ENCODE data around the gene FMNL2. TPM values are rescaled to one million over a fixed set of nuclear protein-coding genes. Genes with fewer than 3 reads are reported as not detected.

Gene FMNL2
- total RNA-seq, 4 donors from 2014 or later, result 23.5 to 28.0 (median 23.8) TPM

- 83% methylated on average over 2 of the region's 2 CpGs for WGBS
- no peak for DNase-seq (ENCODE audit: extremely low spot score)
- no peak for TF ChIP-seq CTCF (IDR thresholded peaks at IDR 0.05)
- no peak for TF ChIP-seq POLR2AphosphoS5 (IDR thresholded peaks at IDR 0.05)
- TF ChIP-seq EP300 (IDR thresholded peaks at IDR 0.05), result no peak
- no peak for TF ChIP-seq POLR2A (IDR thresholded peaks at IDR 0.05; ENCODE audit: low read depth)
- Histone ChIP-seq H3K4me3 (no peak overlapping the region), H3K36me3 (no peaks in the 10 kb centered on the region), H3K4me1 (peaks cover 30 to 67% (median 48%) of the 10 kb centered on the region in 4 donors), H3K9me3 (no peaks in the 10 kb centered on the region), H3K27ac (replicated peaks in 1 of 4) (no peak overlapping the region), H3K27me3 (no peaks in the 10 kb centered on the region)
- intact Hi-C loops (cut with DNase I), result no loop called here
Observed at GRCh38 chr2:152400607-152401214, 65.7 kb downstream of the FMNL2 start.

- no peaks in the 10 kb centered on the region for H3K27me3 ChIP-seq
- intact Hi-C loops (cut with DNase I), result no loop called here
- no peaks in the 10 kb centered on the region for H3K9me3 ChIP-seq
- no peaks in the 10 kb centered on the region for H3K36me3 ChIP-seq
- H3K4me1 ChIP-seq, result peaks cover 41 to 68% (median 54%) of the 10 kb centered on the region in 4 donors
- WGBS, result 78% methylated on average over 12 of the region's 12 CpGs
- no peak for TF ChIP-seq EP300 (IDR thresholded peaks at IDR 0.05)
- no peak for TF ChIP-seq POLR2A (IDR thresholded peaks at IDR 0.05; ENCODE audit: low read depth)
- no peak for TF ChIP-seq CTCF (IDR thresholded peaks at IDR 0.05)
- no peak for TF ChIP-seq POLR2AphosphoS5 (IDR thresholded peaks at IDR 0.05)
- H3K27ac ChIP-seq (replicated peaks in 1 of 4), result peak overlapping the region in 1 of 4 donors; percentile 19
- peak; percentile 62 for DNase-seq (ENCODE audit: extremely low spot score)
- H3K4me3 ChIP-seq, result no peak overlapping the region
Observed at GRCh38 chr2:152402780-152403759, 68.1 kb downstream of the FMNL2 start.

DNA sequence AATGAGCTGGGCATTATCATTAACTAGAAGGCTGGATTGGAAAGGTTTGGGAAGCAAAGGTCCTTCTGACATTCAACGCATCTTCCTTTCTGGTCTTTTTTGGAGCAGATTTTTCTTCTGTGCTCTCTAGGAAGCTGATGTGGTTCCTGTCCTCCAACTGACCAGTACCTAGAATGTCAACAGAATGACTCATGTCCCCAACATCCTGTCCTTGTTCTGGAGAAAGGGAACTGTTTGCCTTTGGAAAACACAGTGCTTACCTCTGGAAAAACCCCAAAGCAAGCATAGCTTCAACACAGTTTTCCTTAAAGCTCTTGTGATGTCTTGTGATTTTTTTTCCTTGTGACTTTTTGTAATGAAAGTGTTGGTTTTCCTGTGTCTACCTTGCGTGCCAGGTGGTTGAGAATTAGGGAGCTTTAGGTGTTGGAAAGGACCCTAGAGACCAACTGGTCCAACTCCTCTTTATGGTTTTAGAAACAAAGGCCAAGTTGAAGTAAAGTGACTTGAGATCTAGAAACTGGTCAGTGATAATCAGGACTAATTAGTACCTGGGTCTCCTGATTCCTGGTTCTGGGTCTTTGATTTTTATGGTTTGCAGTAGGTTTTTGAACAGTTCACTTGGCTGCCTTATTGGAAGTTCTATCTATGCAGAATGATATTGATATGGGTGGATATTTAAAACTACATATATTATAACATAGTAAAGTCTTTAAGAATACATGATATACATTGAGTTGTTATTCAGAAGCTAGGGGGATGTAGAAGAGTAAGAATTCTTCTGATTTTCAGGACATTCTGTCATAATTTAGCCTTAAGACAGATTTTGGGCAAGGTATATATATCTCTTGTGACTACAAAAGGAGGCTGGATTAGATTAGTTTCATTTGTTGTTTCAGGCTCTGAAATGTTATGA, 70.5 kb downstream of the FMNL2 start:
- no peak overlapping the region for H3K4me3 ChIP-seq
- H3K4me1 ChIP-seq, result peaks cover 43 to 75% (median 52%) of the 10 kb centered on the region in 4 donors
- peak overlapping the region in 3 of 4 donors; percentile 8 to 23 (median 20) for H3K27ac ChIP-seq (replicated peaks in 1 of 4)
- no peaks in the 10 kb centered on the region for H3K9me3 ChIP-seq
- intact Hi-C loops (cut with DNase I), result loop anchor here (5.0 kb wide), 1 partner anchor 68 kb away; the partner anchor contains the start of gene FMNL2
- DNase-seq (ENCODE audit: extremely low spot score), result peak; percentile 45
- H3K27me3 ChIP-seq, result no peaks in the 10 kb centered on the region
- 85% methylated on average over 2 of the region's 2 CpGs for WGBS
- no peaks in the 10 kb centered on the region for H3K36me3 ChIP-seq
- TF ChIP-seq POLR2A (IDR thresholded peaks at IDR 0.05; ENCODE audit: low read depth), result no peak
- peak; percentile 23 to 48 for TF ChIP-seq POLR2AphosphoS5 (IDR thresholded peaks at IDR 0.05)
- no peak for TF ChIP-seq EP300 (IDR thresholded peaks at IDR 0.05)

- intact Hi-C loops (cut with DNase I), result loop anchor here (5.0 kb wide), 1 partner anchor 69 kb away; the partner anchor contains the start of gene FMNL2
- 45% methylated on average over 2 of the region's 2 CpGs for WGBS
- Histone ChIP-seq H3K27me3 (no peaks in the 10 kb centered on the region), H3K4me3 (no peak overlapping the region), H3K36me3 (no peaks in the 10 kb centered on the region), H3K9me3 (no peaks in the 10 kb centered on the region), H3K27ac (replicated peaks in 1 of 4) (peak overlapping the region in 1 of 4 donors; percentile 3), H3K4me1 (peaks cover 48 to 74% (median 53%) of the 10 kb centered on the region in 4 donors)
- TF ChIP-seq CTCF (IDR thresholded peaks at IDR 0.05), result no peak
- no peak for DNase-seq (ENCODE audit: extremely low spot score)
Observed at GRCh38 chr2:152406119-152406835, 71.3 kb downstream of the FMNL2 start.

Data from esophagus muscularis mucosa (tissue), 4 donors.